ENCODE results near the gene OR1K1. TPM values are rescaled to one million over a fixed set of nuclear protein-coding genes. Genes with fewer than 3 reads are reported as not detected.

OR1K1 gene
- total RNA-seq, 3 donors from 2014 or later, result not detected

- no peaks in the 10 kb centered on the region for H3K27me3 ChIP-seq
- no peak for DNase-seq (ENCODE audit: low spot score in 2 of 2)
- H3K4me1 ChIP-seq, result no peaks in the 10 kb centered on the region
- no peaks in the 10 kb centered on the region for H3K36me3 ChIP-seq
- TF ChIP-seq, protein P1, sequence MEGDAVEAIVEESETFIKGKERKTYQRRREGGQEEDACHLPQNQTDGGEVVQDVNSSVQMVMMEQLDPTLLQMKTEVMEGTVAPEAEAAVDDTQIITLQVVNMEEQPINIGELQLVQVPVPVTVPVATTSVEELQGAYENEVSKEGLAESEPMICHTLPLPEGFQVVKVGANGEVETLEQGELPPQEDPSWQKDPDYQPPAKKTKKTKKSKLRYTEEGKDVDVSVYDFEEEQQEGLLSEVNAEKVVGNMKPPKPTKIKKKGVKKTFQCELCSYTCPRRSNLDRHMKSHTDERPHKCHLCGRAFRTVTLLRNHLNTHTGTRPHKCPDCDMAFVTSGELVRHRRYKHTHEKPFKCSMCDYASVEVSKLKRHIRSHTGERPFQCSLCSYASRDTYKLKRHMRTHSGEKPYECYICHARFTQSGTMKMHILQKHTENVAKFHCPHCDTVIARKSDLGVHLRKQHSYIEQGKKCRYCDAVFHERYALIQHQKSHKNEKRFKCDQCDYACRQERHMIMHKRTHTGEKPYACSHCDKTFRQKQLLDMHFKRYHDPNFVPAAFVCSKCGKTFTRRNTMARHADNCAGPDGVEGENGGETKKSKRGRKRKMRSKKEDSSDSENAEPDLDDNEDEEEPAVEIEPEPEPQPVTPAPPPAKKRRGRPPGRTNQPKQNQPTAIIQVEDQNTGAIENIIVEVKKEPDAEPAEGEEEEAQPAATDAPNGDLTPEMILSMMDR (IDR thresholded peaks at IDR 0.05), result no peak
- TF ChIP-seq POLR2A (IDR thresholded peaks at IDR 0.05) (no peak), POLR2AphosphoS5 (IDR thresholded peaks at IDR 0.05) (no peak)
- H3K27ac ChIP-seq, result no peak overlapping the region
- no peaks in the 10 kb centered on the region for H3K9me3 ChIP-seq
- intact Hi-C loops (cut with DNase I; ENCODE audit: low total_unique reads), result no loop called here
- no peak overlapping the region for H3K4me3 ChIP-seq
Observed at GRCh38 chr9:122841501-122841900, 41.6 kb downstream of the OR1K1 start.

GRCh38 chr9:122844137-122844536 lies 44.2 kb downstream of the OR1K1 start:
- no peaks in the 10 kb centered on the region for H3K9me3 ChIP-seq
- intact Hi-C loops (cut with DNase I; ENCODE audit: low total_unique reads), result no loop called here
- TF ChIP-seq POLR2A (IDR thresholded peaks at IDR 0.05) (no peak), POLR2AphosphoS5 (IDR thresholded peaks at IDR 0.05) (no peak)
- TF ChIP-seq, protein P1 (IDR thresholded peaks at IDR 0.05), result no peak
- H3K4me3 ChIP-seq, result no peak overlapping the region
- no peaks in the 10 kb centered on the region for H3K4me1 ChIP-seq
- H3K36me3 ChIP-seq, result peaks cover 5% of the 10 kb centered on the region
- no peak overlapping the region for H3K27ac ChIP-seq
- no peaks in the 10 kb centered on the region for H3K27me3 ChIP-seq
- DNase-seq (ENCODE audit: low spot score in 2 of 2), result no peak

DNA sequence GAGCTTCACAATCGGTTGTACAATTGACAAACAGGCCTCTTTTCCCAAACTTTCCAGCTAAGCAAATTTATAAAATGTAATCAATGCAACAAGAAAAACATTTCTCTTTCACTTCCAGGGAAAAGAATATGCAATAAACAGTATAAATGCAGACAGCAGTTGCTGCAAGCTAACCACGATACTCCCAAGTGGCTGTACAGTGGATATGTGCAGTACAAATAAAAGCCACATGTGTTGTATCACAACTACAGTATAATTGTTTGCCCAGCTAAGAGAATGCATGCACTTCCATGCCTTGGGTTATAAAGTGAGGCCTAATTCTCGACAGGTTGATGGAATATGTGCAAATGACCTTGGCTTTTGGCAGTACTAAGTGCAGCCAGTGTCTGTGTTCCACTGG lies 45.2 kb downstream of the OR1K1 start:
- H3K27ac ChIP-seq, result no peak overlapping the region
- no peak for DNase-seq (ENCODE audit: low spot score in 2 of 2)
- no peak for TF ChIP-seq POLR2AphosphoS5 (IDR thresholded peaks at IDR 0.05)
- TF ChIP-seq, protein P1 (IDR thresholded peaks at IDR 0.05), result no peak
- TF ChIP-seq POLR2A (IDR thresholded peaks at IDR 0.05), result no peak
- no peaks in the 10 kb centered on the region for H3K9me3 ChIP-seq
- peaks cover 5% of the 10 kb centered on the region for H3K36me3 ChIP-seq
- no peaks in the 10 kb centered on the region for H3K27me3 ChIP-seq
- H3K4me3 ChIP-seq, result no peak overlapping the region
- no peaks in the 10 kb centered on the region for H3K4me1 ChIP-seq
- intact Hi-C loops (cut with DNase I; ENCODE audit: low total_unique reads), result no loop called here

- Histone ChIP-seq H3K4me3 (no peak overlapping the region), H3K4me1 (no peaks in the 10 kb centered on the region), H3K9me3 (no peaks in the 10 kb centered on the region), H3K36me3 (peaks cover 5% of the 10 kb centered on the region), H3K27me3 (no peaks in the 10 kb centered on the region), H3K27ac (no peak overlapping the region)
- intact Hi-C loops (cut with DNase I; ENCODE audit: low total_unique reads), result no loop called here
- DNase-seq (ENCODE audit: low spot score in 2 of 2), result no peak
- TF ChIP-seq, protein P1 (IDR thresholded peaks at IDR 0.05), result no peak
- no peak for TF ChIP-seq POLR2AphosphoS5 (IDR thresholded peaks at IDR 0.05)
- TF ChIP-seq POLR2A (IDR thresholded peaks at IDR 0.05), result no peak
Observed at GRCh38 chr9:122846371-122846940, 46.5 kb downstream of the OR1K1 start.

DNA sequence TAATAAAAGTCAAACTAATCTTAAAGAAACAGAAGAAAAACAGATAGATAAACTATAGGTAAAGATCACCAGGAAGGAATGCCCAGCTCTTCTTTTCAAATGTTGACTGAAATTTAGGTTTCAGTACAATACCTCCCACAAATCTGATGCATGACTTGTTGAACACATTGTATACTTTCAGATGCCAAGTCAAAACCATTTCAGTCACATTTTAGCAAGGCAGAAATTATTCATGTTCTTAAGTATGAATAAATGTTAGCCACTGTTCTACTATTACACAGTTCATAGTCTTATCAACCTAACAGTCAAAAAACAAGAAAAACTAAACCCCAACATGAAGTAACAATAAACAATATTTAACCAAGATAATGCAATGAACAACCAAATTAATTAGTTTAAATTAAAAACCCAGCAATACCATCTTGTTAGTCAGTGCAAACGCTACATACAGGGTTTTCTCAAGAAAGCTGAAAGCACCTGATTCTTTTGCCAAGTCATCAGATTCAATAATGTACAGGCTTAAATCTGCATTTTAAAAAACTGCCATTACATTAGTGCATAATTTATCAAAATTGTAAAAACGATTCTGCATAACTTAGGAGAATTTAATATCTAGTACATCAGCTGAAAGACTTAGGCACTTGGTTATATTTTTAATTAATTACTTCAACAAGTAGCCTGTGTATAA lies 48.5 kb downstream of the OR1K1 start:
- intact Hi-C loops (cut with DNase I; ENCODE audit: low total_unique reads), result no loop called here
- TF ChIP-seq POLR2AphosphoS5 (IDR thresholded peaks at IDR 0.05) (no peak), POLR2A (IDR thresholded peaks at IDR 0.05) (no peak)
- TF ChIP-seq, protein P1 (IDR thresholded peaks at IDR 0.05), result no peak
- no peaks in the 10 kb centered on the region for H3K9me3 ChIP-seq
- no peaks in the 10 kb centered on the region for H3K27me3 ChIP-seq
- no peak overlapping the region for H3K27ac ChIP-seq
- no peak overlapping the region for H3K4me3 ChIP-seq
- H3K36me3 ChIP-seq, result peaks cover 5% of the 10 kb centered on the region
- H3K4me1 ChIP-seq, result no peaks in the 10 kb centered on the region
- DNase-seq (ENCODE audit: low spot score in 2 of 2), result no peak

Measured in breast epithelium (tissue), 4 donors.